Activated naive CD8-positive, alpha-beta T cell treated with anti-CD3 and anti-CD28 coated beads, Interleukin-2, amount 50 U/mL, for 16 hours (primary cell): ENCODE measurements around the gene SPNS3.

Source experiments
- DNase-seq: peaks from one replicate; pipeline ENCODE4 v3.0.0-alpha.2; 2020; ENCODE audit warnings: low read depth, low spot score

The SPNS3 gene

DNA sequence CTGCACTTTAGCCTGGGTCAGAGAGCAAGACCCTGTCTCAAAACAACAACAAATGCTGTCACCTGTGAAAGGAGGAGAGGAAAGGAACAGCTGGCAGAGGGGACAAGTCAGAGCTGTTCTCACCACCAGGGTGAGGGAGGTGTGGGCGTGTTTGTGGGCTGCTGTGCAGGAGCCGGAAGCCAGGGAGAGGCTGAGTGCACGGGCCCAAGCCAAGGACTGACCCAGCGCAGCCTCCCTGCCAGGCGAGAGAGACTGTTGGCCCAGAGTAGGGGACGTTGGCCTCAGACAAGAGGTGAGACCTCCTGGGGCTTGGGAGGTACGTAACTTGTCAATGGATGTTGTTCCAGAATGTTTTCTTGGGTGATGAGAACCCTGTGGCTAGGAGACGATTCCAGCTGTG is 75.7 kb downstream of the SPNS3 start:
- DNase-seq = no peak

DNA sequence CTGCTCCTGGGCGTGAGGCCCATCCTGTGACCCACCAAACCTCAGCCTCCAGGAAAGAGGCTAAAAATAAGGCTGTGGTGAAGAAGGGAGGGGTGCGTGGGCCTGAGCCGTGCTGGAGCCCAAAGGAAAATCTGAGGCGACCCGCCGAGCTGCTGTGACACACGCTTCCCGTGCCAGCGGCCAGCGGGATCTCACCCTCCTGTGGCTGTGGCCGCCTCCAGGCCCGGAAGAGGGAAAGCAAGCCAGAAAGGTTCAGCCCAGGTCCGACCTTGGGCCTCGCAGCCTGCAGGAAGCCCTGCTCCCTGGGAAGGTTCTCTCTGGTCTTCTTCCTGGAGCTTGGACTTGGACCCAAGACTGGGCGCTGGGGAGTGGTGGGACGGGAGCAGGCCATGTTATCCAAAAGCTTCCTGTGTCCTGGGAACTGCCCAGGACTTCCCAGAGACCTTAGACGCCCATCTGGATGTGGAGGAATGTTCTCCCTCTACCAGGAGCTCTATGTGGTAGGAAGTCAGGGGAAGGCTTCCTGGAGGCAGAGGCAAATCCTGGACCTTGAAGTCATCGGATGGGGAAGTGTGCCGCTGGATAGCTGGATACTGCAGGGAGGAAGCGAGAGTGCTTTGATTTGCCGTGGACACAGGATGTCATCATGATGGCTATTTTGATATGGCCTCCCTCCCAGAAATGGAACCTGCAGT is 76.3 kb downstream of the SPNS3 start:
- DNase-seq = no peak

DNA sequence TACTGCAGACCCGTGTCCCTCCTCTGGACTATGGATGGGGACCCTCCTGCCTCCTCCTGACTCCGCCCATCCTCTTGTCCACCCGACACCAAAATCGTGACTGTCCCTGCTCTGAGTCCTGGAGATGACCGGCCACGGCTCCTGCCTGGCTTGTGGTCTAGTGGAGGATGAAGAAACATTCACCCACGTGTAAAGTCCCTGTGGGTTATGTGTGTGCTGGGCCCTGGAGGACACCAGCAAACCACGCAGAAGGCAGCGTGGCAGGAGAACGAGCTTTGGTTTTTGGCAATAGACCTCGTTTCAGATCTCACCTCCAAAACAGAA is 76.8 kb downstream of the SPNS3 start:
- DNase-seq = no peak

DNA sequence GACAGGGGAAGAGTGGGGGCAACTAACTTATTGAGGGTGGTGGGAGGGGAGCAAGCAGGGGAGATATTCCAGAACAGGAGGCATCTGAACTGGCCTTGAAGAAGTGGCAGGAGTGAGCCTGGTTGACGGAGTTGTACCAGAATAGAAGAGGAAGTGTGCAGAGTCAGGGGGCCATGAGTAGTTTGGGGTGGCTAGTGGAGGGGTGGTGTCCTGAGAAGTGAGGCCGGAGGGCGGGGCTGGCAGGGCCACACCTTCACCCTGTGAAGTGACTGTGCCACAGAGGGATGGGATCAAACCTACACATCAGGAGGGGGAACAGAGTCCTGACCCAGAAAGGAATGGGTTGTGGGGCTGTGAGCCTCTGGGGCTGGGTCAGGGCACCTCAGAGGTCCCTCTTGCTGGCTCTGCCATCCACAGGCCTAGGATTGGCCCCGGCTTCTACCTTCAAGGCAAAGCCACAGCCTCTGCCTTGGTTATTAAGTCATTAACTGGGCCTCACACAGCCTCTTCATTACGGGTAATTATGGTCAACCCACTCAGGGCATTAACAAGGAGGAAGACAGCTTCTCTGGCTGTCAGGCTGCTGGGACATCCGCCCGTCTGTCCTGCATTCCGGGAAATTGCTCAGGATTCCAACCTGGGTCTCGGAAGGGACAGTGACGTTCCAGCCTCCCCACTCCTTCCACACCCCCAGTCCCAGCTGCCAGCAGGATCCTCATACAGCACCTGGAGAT is 77.6 kb downstream of the SPNS3 start:
- no peak for DNase-seq

DNA sequence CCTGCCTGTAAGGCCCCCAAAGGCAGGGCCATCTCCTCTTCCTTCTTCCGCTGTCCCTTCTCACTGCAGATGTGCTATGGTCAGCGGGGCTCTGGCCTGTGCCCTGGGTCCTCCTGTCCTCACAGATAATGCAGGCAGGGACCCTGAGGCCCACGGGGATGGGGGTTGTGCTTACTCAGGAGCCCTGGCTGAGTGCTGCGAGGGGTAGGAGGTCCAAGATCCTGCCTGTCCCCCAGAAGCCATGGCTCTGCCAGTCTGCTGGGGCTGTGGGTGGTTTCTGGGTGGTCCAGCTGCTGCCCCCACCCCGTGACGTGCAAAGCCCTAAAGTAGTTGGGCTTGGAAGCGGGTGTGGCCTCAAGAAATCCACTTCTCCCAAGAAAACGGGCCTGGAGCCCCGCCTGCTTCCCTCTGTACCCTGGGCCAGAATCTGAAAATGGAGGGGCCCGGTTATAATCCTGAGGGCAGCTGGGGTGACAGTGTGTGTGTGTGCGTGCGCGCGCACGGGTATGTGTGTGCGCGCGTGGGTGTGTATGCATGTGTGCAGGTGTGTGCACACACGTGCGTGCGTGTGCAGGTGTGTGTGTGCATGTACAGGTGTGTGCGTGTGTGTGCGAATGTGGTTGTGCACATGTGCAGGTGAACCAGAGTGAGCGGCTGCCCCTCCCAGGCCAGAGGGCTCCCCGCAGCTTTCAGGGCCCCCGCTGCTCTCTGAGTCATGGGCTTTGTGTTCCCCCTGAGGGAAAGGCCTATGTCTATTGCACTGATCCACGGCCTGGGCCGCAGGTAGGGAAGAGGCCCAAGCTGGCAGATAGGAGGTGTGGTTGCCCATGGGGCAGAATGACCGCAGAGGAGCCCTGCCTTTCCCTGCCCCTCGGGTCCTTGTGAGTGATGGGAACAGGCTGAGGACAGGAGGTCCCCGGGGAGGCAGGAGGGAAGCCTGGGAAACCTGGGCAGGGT is 78.7 kb downstream of the SPNS3 start:
- DNase-seq = no peak

DNA sequence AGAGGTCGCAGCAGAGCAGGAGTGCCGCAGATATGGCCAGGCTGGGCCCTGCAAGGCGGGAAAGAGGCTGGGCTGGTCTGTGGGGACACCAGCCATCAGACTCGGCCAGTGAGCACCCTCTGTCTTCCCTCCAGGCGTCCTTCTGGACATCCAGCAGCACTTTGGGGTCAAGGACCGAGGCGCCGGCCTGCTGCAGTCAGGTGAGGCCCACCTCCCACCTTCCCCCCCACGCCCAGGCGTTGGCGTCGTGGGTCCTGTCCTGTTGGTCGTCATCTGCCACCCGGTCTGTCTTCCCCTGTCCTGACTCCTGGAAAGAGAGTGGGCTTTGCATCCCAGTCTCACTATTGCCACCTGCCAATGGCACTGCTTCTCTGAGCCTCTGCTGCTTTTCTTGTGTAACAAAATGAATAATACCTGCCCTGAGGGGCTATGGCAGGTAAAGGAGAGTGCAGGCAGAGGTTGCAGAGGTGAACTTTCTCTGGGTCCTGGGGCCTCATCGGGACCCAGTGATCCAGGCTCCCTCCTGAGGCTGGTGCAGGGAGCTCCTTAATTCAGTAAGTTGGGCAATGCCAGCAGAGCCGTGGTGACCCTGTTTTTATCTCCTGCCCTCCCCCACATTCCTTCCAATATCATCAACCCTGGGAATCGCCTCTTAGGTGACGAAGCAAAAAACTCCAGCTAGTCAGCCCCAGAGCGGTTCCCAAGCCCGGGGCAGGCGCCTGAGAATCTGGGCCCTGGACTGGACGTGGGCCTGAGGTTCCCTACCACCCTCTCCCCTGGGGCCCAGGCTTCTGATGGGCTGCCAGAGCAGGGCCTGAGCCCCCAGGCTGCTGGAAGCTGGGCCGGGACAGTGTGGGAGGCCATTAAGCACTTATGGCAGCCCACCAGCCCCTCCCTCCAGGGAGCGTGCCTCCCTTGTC is 79.6 kb downstream of the SPNS3 start:
- no peak for DNase-seq

DNA sequence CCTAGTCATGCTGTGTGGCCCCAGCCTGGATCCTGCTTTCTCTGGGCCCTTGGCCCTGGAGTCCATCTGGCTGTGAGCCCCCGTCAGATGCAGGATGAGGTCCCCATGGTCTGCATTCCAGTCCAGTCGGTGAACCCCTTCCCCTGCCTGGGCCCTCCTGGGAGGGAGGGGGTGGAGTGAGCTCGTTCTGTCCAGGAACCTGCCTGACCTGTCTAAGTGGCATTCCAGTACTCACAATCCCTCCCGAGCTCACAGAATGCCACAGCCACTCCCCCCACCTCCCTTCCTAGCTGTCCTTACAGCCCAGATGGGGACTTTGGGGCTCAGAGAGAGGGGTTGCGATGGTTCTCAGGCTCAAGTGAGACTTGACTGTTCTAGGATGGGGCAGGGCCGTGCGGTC is 80.5 kb downstream of the SPNS3 start:
- DNase-seq = no peak

DNA sequence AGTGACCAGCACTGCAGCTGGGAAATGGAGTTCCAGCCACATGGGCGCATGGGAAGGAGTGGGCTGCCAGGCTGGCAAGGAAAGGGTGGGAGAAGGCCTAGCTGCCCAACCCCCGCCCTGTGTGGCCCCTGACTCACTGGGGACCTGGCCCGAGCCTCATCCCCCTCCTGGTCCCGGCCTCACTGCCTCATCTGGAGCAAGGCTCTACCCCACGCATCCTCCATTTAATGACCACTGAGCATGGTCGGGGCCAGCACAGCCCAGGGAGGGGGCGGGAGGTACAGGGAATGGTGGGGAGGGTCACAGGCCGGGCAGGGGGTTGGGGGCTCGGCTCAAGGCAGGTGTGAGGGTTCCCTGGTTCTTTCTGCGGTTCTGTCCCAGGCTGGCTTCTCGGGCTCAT is 81.0 kb downstream of the SPNS3 start:
- no peak for DNase-seq

DNA sequence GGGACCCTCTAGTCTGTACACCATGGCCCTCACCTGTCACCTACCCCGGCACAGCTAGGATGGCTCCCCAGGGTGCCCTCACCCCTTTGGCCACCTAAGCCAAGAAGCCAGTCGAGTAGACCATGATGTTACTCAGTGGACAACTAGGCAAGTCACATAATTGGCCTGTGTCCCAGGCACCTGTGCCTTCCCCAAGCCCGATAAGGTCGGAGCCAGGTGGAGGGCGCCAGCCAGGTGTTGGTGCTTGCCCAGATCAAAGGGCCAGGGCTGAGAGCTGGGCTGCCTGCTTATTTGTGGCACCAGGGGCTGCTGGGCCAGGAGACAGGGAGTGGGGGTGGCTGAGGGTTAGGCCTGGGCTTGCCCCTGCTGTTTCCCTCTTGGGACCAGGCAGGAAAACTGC is 81.8 kb downstream of the SPNS3 start:
- no peak for DNase-seq

DNA sequence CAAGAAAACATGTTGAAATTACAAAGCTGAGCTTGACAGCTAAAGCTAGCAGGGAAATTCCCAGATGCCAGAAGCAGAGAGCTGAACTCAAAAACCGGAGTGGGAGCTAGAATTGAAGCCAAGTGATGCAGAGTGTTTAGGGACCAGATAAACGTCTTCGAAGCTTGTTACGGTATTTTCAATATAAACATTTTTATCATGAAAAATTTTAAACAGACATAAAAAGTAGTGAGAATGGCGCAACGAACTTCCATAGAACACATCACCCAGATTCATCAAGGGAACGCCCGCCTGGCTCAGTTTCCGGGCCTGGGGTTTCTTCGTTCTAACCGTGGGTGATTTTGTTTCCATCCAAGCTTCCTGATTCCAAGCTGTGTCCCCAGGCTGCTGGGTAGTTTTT is 83.0 kb downstream of the SPNS3 start:
- DNase-seq = no peak

DNA sequence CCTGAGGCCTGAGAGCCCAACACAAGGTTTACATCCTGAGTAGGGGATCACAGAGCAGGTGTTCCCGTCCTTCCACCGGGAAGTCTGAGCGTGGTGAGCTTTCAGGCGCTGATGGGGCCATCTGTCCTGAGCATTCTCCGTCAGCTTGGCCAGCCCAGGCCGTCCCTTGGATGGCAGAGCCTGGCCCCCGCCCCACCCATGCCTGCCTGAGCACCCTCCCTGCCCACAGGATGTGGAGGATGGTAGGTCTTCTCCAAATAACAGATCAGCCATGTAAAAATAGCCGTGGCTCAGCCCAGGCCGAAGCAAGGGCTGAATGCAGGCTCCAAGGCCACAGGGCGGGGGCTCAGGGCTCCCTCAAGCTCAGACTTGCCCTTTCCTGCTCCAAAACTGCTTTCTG is 85.2 kb downstream of the SPNS3 start:
- DNase-seq = no peak

DNA sequence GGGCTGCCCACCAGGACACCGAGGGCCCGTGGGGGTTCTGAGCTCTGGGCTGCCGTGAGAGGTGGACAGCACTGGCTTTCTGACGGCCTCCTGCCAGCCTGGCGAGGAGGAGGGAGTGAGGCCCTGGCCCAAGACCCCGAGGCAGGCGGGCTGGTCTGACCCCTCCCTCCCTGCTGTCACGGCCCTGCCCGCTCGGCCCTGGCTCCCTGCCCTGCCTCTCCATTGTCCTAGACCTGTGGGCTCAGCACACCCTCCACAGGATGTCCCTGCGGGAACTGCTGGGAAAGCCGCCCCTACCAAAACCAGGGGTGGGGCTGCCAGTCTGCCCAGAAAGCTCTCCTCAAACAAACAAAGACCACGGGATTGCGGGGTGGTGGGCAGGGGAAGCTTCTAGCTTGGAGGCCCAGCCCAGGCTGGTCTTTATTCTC is 85.6 kb downstream of the SPNS3 start:
- DNase-seq = no peak

DNA sequence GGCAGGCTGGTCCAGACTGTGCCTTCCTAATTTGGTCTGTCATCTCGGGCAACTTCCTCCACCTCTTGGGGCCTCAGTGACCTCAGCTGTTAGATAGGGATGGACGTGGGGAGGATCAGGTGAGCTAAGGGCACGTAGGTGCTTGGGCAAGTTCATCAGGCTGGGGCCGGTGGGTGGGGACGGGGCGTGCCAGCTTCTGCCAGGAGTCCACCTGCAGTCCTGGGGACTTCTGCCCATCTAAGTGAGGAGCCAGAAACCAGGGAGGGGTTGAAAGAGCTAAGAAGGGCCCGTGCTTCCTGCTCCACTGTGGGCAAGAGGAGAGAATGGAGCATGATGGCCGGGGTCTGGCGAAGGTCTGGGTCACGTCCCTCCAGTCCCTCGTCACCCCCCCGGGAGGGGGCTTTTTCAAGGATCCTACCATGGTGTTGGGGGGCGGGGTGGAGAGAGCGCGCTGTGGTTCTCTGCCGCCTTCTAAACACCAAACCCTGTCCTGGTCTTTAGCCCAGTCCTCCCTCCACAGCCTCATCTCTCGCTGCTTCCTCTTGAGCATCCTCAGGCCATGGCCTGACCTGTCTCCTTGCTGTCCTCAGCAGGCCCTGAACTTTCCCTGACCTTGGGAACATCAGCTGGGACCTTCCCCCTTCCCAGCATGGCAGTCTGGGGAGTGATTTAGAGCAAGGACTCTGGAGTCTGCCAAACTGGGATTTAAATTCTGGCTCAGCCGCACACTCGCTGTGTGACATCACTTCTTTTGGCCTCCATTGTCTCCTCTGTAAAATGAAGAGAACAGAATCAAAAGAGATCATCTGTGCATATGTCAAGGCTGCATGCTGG is 86.5 kb downstream of the SPNS3 start:
- no peak for DNase-seq

DNA sequence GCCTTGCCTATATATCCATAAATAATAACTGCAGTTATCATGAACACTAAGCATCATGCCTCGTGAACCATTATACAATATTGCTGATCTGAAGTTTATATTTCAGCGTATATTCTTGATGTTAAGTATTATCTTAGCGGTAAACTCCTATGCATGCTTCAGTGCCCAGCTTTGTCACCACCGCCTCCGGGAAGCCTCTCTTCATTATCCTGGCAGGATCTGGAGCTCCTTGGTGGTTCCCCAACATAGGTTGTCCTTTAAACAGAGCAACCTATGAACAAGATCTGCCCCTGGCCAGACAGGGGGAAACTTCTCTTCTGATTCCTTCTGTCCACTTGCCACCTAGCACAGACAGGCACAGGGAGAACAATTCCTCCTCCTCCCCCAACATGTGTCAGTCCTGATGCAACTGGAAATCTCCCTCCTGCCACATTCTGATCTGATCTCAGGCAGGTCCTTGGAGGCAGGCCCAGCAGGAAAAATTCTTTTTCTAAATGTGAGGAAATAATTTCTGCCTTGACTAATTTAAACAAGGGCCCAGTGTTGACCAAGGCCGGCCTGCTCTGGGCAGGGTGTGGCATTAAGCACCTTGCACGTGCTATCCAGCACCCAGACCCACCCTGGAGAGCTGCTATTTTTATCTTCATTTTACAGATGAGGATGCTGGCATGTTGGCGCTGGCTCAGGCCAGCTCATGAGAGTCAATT is 87.3 kb downstream of the SPNS3 start:
- no peak for DNase-seq

DNA sequence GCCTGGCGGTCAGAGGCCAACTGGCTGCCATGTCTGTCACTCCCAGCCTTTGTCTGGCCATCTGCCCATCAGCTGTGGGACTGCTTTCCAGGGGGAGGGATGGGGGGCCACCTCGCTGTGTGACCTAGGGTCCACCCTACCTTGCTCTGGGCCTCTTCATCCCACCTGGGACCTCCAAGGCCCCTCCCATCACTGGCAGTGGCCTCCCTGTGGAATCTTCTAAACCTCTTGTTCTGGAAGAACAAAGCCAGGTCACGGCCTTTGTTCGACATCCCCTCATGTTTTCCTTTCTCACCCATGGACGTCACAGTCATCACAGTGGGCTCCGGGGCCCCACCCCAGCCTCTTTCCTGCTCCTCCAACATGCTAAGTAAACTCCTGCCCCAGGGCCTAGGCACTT is 88.9 kb downstream of the SPNS3 start:
- DNase-seq = no peak

DNA sequence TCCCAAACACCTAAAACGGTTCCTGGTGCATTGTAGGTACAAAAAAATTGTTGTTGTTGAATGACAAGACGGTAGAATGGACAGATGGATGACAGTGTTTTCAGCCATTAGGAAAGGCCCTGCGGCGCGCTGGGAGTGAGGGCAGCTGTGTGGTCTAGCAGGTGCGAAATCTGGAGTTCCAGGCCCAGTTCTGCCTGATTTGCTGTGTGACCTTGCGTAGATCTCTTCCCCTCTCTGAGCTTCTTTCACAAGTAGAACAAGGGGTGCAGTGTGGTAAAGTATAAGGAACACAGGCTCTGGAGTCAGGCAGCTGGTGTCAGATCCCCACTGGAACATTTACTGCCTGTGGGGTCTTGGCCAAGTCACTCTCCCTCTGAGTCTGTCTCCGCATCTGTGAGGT is 90.2 kb downstream of the SPNS3 start:
- no peak for DNase-seq

DNA sequence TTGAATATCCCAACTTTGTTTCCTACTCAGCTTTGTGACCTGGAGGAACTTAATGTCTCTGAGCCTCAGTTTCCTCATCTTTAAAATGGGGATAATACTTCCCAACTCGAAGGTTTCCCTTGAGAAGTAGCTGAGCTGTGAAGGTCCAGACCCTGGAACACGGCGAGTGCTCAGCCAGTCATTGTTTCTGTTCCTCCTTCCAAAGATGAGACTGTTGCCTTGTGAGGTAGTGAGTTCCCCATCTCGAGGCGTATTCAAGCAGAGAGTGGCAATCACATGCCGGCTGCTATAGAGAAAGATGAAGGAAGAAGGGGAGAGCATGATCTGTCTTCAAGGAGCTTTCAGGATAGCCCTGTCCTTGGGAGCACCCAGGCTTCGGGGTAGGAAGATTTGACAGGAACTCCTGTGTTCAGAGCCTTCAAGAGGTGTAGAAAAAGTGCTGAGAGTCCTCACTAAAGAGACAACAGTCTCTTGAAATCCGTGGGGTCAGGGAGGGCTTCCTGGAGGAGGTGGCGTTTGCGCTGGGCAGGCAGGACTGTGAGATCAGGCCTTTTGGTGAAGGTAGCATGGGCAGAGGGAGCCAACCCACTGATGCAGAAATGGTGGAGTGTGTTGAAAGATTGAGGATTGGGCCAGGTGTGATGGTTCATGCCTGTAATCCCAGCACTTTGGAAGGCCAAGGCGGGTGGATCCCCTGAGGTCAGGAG is 92.1 kb downstream of the SPNS3 start:
- DNase-seq = no peak

DNA sequence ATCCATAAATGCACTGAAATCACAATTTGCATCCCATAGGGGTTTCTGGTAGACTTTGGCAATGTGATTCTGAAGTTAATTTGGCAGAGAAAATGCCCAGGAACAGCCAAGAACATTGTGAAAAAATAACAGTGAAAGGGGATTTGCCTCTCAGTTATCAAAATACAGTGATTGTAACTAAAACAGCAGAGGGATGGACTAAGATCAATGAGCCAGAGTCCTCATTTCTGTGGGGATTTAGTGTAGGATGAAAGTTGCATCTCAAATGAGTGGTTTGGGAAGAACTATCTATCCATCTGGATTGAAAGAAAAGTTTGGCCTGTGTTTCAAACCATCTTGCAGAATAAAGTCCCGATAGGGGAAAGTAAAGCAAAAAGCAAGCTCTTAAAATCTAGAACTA is 93.4 kb downstream of the SPNS3 start:
- DNase-seq = no peak

DNA sequence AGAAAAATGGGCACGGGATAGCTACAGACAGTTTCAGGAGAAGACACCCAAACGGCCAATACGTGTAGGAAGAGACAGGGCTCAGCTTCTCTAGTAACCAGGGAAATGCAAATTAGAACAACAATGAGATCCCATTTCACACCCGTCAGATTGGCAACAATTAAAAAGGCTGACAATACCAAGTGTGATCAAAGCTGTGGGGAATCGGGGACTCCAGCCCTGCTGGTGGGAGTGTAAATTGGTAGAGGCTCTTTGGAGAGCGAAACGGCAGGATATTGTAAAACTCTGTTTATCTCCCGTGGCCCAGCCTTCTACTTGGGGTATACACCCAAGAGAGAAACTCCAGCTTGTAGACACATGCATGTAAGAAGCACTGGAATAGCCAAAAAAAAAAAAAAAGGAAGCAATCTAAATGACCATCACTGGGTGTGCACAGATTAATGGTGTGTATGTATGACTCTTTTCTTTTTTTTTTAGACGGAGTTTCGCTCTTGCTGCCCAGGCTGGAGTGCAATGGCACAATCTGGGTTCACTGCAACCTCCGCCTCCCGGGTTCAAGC is 93.9 kb downstream of the SPNS3 start:
- no peak for DNase-seq
